ENCODE results near the gene IER5L. TPM values are rescaled to one million over a fixed set of nuclear protein-coding genes. Genes with fewer than 3 reads are reported as not detected.

Gene IER5L
- total RNA-seq, 2 donors from 2014 or later: 7.2 to 30.7 TPM

- DNase-seq (ENCODE audit: low spot score): no peak
- TF ChIP-seq, protein P1, sequence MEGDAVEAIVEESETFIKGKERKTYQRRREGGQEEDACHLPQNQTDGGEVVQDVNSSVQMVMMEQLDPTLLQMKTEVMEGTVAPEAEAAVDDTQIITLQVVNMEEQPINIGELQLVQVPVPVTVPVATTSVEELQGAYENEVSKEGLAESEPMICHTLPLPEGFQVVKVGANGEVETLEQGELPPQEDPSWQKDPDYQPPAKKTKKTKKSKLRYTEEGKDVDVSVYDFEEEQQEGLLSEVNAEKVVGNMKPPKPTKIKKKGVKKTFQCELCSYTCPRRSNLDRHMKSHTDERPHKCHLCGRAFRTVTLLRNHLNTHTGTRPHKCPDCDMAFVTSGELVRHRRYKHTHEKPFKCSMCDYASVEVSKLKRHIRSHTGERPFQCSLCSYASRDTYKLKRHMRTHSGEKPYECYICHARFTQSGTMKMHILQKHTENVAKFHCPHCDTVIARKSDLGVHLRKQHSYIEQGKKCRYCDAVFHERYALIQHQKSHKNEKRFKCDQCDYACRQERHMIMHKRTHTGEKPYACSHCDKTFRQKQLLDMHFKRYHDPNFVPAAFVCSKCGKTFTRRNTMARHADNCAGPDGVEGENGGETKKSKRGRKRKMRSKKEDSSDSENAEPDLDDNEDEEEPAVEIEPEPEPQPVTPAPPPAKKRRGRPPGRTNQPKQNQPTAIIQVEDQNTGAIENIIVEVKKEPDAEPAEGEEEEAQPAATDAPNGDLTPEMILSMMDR (IDR thresholded peaks at IDR 0.05): no peak
- TF ChIP-seq POLR2AphosphoS5 (IDR thresholded peaks at IDR 0.05) (no peak), POLR2A (IDR thresholded peaks at IDR 0.05) (no peak)
- Histone ChIP-seq H3K27ac (no peak overlapping the region), H3K27me3 (replicated peaks; ENCODE audit: insufficient read depth) (no peaks in the 10 kb centered on the region), H3K4me3 (no peak overlapping the region), H3K4me1 (replicated peaks) (no peaks in the 10 kb centered on the region), H3K9me3 (no peaks in the 10 kb centered on the region), H3K36me3 (no peaks in the 10 kb centered on the region)
- 81% methylated on average over 10 of the region's 10 CpGs for WGBS
- intact Hi-C loops (cut with DNase I): no loop called here
Observed at GRCh38 chr9:129156163-129156562, 21.9 kb downstream of the IER5L start.

DNA sequence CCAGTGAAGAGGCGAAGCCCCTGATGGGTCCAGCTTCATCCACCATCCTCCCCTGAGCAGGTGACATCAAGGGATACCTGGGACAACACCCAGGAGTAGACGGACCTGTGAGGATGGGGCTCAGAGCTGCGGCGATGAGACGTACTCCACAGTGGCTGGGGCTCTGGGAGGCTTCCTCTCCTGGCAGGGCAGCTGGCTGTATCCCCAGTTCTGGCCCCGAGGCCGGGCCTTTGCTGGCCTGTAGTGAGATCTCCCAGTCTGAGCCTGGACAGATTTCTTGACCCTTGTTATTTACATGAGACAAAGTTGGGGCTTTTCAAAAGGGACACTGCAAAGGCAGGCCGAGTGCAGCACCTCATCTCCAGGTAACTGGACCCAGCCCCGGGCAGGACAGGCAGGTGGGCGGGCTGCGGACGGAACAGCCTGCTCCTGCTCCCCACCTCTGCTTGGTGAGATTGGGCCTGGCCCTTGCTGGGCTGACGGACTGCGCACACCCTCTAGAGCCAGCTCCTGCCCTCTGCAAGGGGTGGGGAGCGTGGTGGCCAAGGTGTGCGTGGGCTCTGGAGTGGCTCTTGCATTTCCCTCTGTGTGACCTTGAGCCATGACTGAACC is 23.1 kb downstream of the IER5L start:
- 78% methylated on average over 16 of the region's 16 CpGs for WGBS
- H3K27ac ChIP-seq: no peak overlapping the region

GRCh38 chr9:129151469-129151868 is 26.6 kb downstream of the IER5L start:
- no peak overlapping the region for H3K27ac ChIP-seq
- H3K36me3 ChIP-seq: peaks cover 4 to 6% of the 10 kb centered on the region in 2 donors
- H3K4me3 ChIP-seq: no peak overlapping the region
- H3K9me3 ChIP-seq: no peaks in the 10 kb centered on the region
- 86% methylated on average over 15 of the region's 15 CpGs for WGBS
- intact Hi-C loops (cut with DNase I): no loop called here
- no peaks in the 10 kb centered on the region for H3K27me3 ChIP-seq (replicated peaks; ENCODE audit: insufficient read depth)
- DNase-seq (ENCODE audit: low spot score): no peak
- TF ChIP-seq, protein P1 (IDR thresholded peaks at IDR 0.05): no peak
- TF ChIP-seq POLR2AphosphoS5 (IDR thresholded peaks at IDR 0.05): no peak
- TF ChIP-seq POLR2A (IDR thresholded peaks at IDR 0.05): no peak
- peaks cover 4% of the 10 kb centered on the region for H3K4me1 ChIP-seq (replicated peaks)

More for the DNA sequence above, 23.1 kb downstream of the IER5L start:
- no peaks in the 10 kb centered on the region for H3K9me3 ChIP-seq
- H3K27me3 ChIP-seq (replicated peaks; ENCODE audit: insufficient read depth): no peaks in the 10 kb centered on the region
- no peak for DNase-seq (ENCODE audit: low spot score)
- intact Hi-C loops (cut with DNase I): no loop called here
- H3K4me1 ChIP-seq (replicated peaks): no peaks in the 10 kb centered on the region
- TF ChIP-seq POLR2AphosphoS5 (IDR thresholded peaks at IDR 0.05) (no peak), POLR2A (IDR thresholded peaks at IDR 0.05) (no peak)
- TF ChIP-seq, protein P1 (IDR thresholded peaks at IDR 0.05): no peak
- no peaks in the 10 kb centered on the region for H3K36me3 ChIP-seq
- H3K4me3 ChIP-seq: no peak overlapping the region

DNA sequence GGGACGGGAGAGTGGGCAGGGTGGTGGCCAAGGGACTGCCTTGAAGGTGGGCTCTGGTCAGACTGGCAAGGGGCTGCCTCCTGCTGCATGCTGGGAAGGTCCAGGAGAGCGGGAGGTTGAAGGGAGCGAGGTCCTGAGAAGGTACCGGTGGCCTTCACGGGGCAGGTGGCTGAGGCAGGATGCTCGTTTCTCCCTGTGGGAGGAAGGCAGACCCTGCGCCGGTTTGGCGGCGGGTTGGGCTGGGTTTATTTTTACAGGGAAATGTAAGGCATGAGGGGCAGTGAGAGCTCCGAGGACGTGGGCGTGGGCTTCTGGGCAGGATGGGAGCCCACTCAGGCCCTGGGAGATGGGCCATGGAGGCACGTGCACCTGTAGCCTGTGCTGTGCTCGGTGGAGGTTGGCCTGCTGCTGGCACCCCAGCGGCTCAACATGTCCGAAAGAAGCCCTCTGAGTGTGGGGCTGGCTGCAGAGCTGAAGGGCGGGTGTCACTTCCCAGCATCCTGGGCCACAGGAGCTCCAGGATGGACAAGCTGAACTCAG is 27.3 kb downstream of the IER5L start:
- H3K9me3 ChIP-seq: no peaks in the 10 kb centered on the region
- TF ChIP-seq, protein P1 (IDR thresholded peaks at IDR 0.05): no peak
- TF ChIP-seq POLR2AphosphoS5 (IDR thresholded peaks at IDR 0.05) (no peak), POLR2A (IDR thresholded peaks at IDR 0.05) (no peak)
- intact Hi-C loops (cut with DNase I): no loop called here
- H3K27me3 ChIP-seq (replicated peaks; ENCODE audit: insufficient read depth): no peaks in the 10 kb centered on the region
- no peak overlapping the region for H3K27ac ChIP-seq
- WGBS: 79% methylated on average over 18 of the region's 18 CpGs
- no peak for DNase-seq (ENCODE audit: low spot score)
- peaks cover 11% of the 10 kb centered on the region for H3K4me1 ChIP-seq (replicated peaks)
- H3K36me3 ChIP-seq: peaks cover 4 to 6% of the 10 kb centered on the region in 2 donors
- no peak overlapping the region for H3K4me3 ChIP-seq

- Histone ChIP-seq H3K27ac (no peak overlapping the region), H3K27me3 (replicated peaks; ENCODE audit: insufficient read depth) (no peaks in the 10 kb centered on the region), H3K4me3 (no peak overlapping the region), H3K9me3 (no peaks in the 10 kb centered on the region), H3K36me3 (peaks cover 4 to 6% of the 10 kb centered on the region in 2 donors), H3K4me1 (replicated peaks) (peaks cover 17% of the 10 kb centered on the region)
- intact Hi-C loops (cut with DNase I): no loop called here
- DNase-seq (ENCODE audit: low spot score): no peak
- no peak for TF ChIP-seq POLR2A (IDR thresholded peaks at IDR 0.05)
- TF ChIP-seq, protein P1 (IDR thresholded peaks at IDR 0.05): no peak
- TF ChIP-seq POLR2AphosphoS5 (IDR thresholded peaks at IDR 0.05): no peak
- WGBS: 82% methylated on average over 10 of the region's 10 CpGs
Observed at GRCh38 chr9:129150122-129150521, 27.9 kb downstream of the IER5L start.
